ENCODE measurements around the gene NBAS. TPM values are rescaled to one million over a fixed set of nuclear protein-coding genes. Genes with fewer than 3 reads are reported as not detected.
A peak's percentile ranks its signal among the peaks of the same experiment; 100 is the strongest.
"Not testable (repeated sequence)": the region's sequence is repeated elsewhere in the genome, so short reads cannot be mapped to it uniquely, and the experiment has no call there.

The NBAS gene
- total and polyA plus RNA-seq, 10 of the 15 experiments (the other 5 are each of a cell fraction or from before 2014, with no cell fraction given): 4.3 to 32.7 (median 20.8) TPM

- no peak for TF ChIP-seq PRDM15 (CRISPR knock-in tag; IDR thresholded peaks at IDR 0.05)
Measured at GRCh38 chr2:15259356-15259756, 301.8 kb downstream of the NBAS start (continued).

- H3K79me2 ChIP-seq (ENCODE audit: control insufficient read depth, insufficient read depth, low read length); H3K27ac ChIP-seq (ENCODE audit: control insufficient read depth, insufficient read depth); FAIRE-seq; H3K9me3 ChIP-seq (replicated peaks; ENCODE audit: control insufficient read depth, insufficient read depth, low read length); H3K27me3 ChIP-seq (replicated peaks in 1 of 2; ENCODE audit: control insufficient read depth in 2 of 2, insufficient read depth in 2 of 2, low read length in 1 of 2); ATAC-seq; H3K4me2 ChIP-seq (ENCODE audit: control insufficient read depth, insufficient read depth); H3K36me3 ChIP-seq (ENCODE audit: control insufficient read depth in 2 of 2, insufficient read depth in 2 of 2, low read length in 1 of 2); CTCF ChIA-PET; intact Hi-C loops (cut with micrococcal nuclease; ENCODE audit: unreplicated experiment); BruUV-seq (replicated peaks); DNase-seq (ENCODE audit: low read depth, low spot score); H3K4me3 ChIP-seq; SMC1A ChIA-PET (ENCODE audit: uncharacterized antibody, unreplicated experiment); H3K9ac ChIP-seq (ENCODE audit: control insufficient read depth, insufficient read depth, low read length); H4K20me1 ChIP-seq (ENCODE audit: control insufficient read depth, insufficient read depth); POLR2A ChIA-PET; H2AFZ ChIP-seq (ENCODE audit: control insufficient read depth, low read depth, low read length); in situ Hi-C loops (cut with MboI); RAD21 ChIA-PET (ENCODE audit: unreplicated experiment); H3K4me1 ChIP-seq (ENCODE audit: control insufficient read depth, insufficient read depth, low read length): not testable (repeated sequence)
- 99% methylated on average over 7 of the region's 7 CpGs for WGBS (ENCODE audit: insufficient coverage, insufficient replicate concordance, low lambda C conversion rate, missing lambda C conversion rate)
- peak; percentile 83 for TF ChIP-seq ZBTB33 (IDR thresholded peaks at IDR 0.05)
Measured at GRCh38 chr2:15258385-15258784, 302.7 kb downstream of the NBAS start.

Data from GM12878 (cell line).